ENCODE data around the gene UBR1. TPM values are rescaled to one million over a fixed set of nuclear protein-coding genes. Genes with fewer than 3 reads are reported as not detected.

Gene UBR1
- total RNA-seq, 4 donors from 2014 or later, result 9.3 to 22.3 (median 11.7) TPM

GRCh38 chr15:42918047-42918446 lies 187.8 kb downstream of the UBR1 start:
- H3K9me3 ChIP-seq, result no peaks in the 10 kb centered on the region

GRCh38 chr15:42915654-42916315 lies 190.1 kb downstream of the UBR1 start:
- Histone ChIP-seq H3K27me3 (no peaks in the 10 kb centered on the region), H3K4me1 (peaks cover 6 to 28% (median 7%) of the 10 kb centered on the region in 3 donors), H3K9me3 (no peaks in the 10 kb centered on the region), H3K27ac (no peak overlapping the region), H3K36me3 (no peaks in the 10 kb centered on the region), H3K4me3 (no peak overlapping the region)
- WGBS, 2 donors, result 87 to 90% methylated on average over 3 of the region's 3 CpGs
- no peak for DNase-seq
- no peak for TF ChIP-seq POLR2A (IDR thresholded peaks at IDR 0.05)
- no peak for TF ChIP-seq CTCF (IDR thresholded peaks at IDR 0.05)
- intact Hi-C loops (cut with DNase I), result no loop called here

More at GRCh38 chr15:42918047-42918446, 187.8 kb downstream of the UBR1 start:
- peaks cover 7 to 40% (median 10%) of the 10 kb centered on the region in 3 donors for H3K4me1 ChIP-seq
- intact Hi-C loops (cut with DNase I), result no loop called here
- no peaks in the 10 kb centered on the region for H3K27me3 ChIP-seq
- no peaks in the 10 kb centered on the region for H3K36me3 ChIP-seq
- DNase-seq, result no peak
- H3K27ac ChIP-seq, result no peak overlapping the region
- WGBS, 2 donors, result 88 to 93% methylated on average over 5 of the region's 5 CpGs
- no peak overlapping the region for H3K4me3 ChIP-seq
- TF ChIP-seq CTCF (IDR thresholded peaks at IDR 0.05) (no peak), POLR2A (IDR thresholded peaks at IDR 0.05) (no peak)

- H3K9me3 ChIP-seq, result no peaks in the 10 kb centered on the region
- WGBS, 2 donors, result 64 to 70% methylated on average over 5 of the region's 5 CpGs
- H3K27me3 ChIP-seq, result no peaks in the 10 kb centered on the region
- intact Hi-C loops (cut with DNase I), result no loop called here
- H3K36me3 ChIP-seq, result no peaks in the 10 kb centered on the region
- H3K4me3 ChIP-seq, result no peak overlapping the region
- no peak for DNase-seq
- H3K27ac ChIP-seq, result no peak overlapping the region
- TF ChIP-seq POLR2A (IDR thresholded peaks at IDR 0.05), result no peak
- TF ChIP-seq CTCF (IDR thresholded peaks at IDR 0.05), result no peak
- peaks cover 6 to 27% (median 7%) of the 10 kb centered on the region in 3 donors for H3K4me1 ChIP-seq
These were observed 190.9 kb downstream of the UBR1 start for GRCh38 chr15:42914728-42915497.

GRCh38 chr15:42911058-42911592 lies 194.7 kb downstream of the UBR1 start:
- intact Hi-C loops (cut with DNase I), result no loop called here
- DNase-seq, result no peak
- Histone ChIP-seq H3K27ac (no peak overlapping the region), H3K9me3 (no peaks in the 10 kb centered on the region), H3K4me1 (peaks cover 0 to 20% (median 4%) of the 10 kb centered on the region in 3 donors), H3K36me3 (peaks cover 0 to 7% (median 3%) of the 10 kb centered on the region in 3 donors), H3K27me3 (no peaks in the 10 kb centered on the region), H3K4me3 (no peak overlapping the region)
- TF ChIP-seq CTCF (IDR thresholded peaks at IDR 0.05), result no peak
- TF ChIP-seq POLR2A (IDR thresholded peaks at IDR 0.05), result no peak
- WGBS, 2 donors, result 84 to 88% methylated on average over 5 of the region's 5 CpGs

- DNase-seq, result no peak
- peaks cover 0 to 17% (median 4%) of the 10 kb centered on the region in 3 donors for H3K4me1 ChIP-seq
- H3K27ac ChIP-seq, result peak overlapping the region in 2 of 4 donors; percentile 2 to 9
- H3K4me3 ChIP-seq, result no peak overlapping the region
- no peaks in the 10 kb centered on the region for H3K9me3 ChIP-seq
- WGBS, 2 donors, result 41 to 69% methylated on average over 2 of the region's 2 CpGs
- no peaks in the 10 kb centered on the region for H3K27me3 ChIP-seq
- intact Hi-C loops (cut with DNase I), result no loop called here
- TF ChIP-seq CTCF (IDR thresholded peaks at IDR 0.05) (no peak), POLR2A (IDR thresholded peaks at IDR 0.05) (no peak)
- peaks cover 0 to 7% (median 3%) of the 10 kb centered on the region in 3 donors for H3K36me3 ChIP-seq
These were observed 197.3 kb downstream of the UBR1 start for GRCh38 chr15:42908538-42908937.

Data from esophagus squamous epithelium (tissue), 5 donors.